ENCODE measurements around the gene BMP10.

BMP10 gene

DNA sequence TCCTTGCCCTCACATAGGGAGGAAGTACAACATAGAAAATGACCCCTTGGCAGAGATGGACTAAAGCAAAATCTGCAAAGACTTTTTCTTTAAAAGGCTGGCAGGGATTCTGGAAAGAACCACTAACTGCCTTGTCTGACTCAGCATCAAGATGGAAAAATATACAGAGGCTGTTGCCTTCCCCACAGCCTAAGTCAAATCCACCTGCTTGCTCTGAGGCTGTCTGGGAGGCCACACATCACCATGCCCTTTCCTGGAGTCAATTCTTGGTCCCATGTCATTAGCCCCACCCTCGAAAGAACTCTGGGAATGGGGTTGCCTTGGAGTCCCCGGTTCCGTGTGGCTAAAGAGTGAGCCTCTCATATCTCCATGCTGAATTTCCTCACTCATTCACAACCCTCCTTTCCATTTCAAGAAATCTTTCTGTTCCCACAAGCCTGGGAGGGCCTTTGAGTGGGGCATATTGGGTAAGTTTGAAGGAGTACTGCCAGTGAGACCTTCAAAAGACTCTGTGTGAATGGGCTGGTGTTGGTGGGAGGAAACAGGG, 39.4 kb downstream of the BMP10 start:
- no peaks in the 10 kb centered on the region for H3K9me2 ChIP-seq (replicated peaks; ENCODE audit: control insufficient read depth, low read length)
- no peaks in the 10 kb centered on the region for H3K27me3 ChIP-seq (ENCODE audit: control insufficient read depth, low read length)
- peak overlapping the region; percentile 47 for H3K4me3 ChIP-seq (ENCODE audit: low read length)
- no peaks in the 10 kb centered on the region for H3K9me3 ChIP-seq (ENCODE audit: control insufficient read depth, insufficient read depth, low read length)
- H3K4me1 ChIP-seq (ENCODE audit: control insufficient read depth, low read length), result peaks cover 89% of the 10 kb centered on the region
- no peaks in the 10 kb centered on the region for H4K20me1 ChIP-seq (ENCODE audit: control insufficient read depth, insufficient read depth, low read depth, low read length)
- peaks cover 49% of the 10 kb centered on the region for H3F3A ChIP-seq (ENCODE audit: control insufficient read depth, insufficient read depth)
- no peaks in the 10 kb centered on the region for H3K79me2 ChIP-seq (ENCODE audit: control insufficient read depth, low read length)
- TF ChIP-seq, protein P1, sequence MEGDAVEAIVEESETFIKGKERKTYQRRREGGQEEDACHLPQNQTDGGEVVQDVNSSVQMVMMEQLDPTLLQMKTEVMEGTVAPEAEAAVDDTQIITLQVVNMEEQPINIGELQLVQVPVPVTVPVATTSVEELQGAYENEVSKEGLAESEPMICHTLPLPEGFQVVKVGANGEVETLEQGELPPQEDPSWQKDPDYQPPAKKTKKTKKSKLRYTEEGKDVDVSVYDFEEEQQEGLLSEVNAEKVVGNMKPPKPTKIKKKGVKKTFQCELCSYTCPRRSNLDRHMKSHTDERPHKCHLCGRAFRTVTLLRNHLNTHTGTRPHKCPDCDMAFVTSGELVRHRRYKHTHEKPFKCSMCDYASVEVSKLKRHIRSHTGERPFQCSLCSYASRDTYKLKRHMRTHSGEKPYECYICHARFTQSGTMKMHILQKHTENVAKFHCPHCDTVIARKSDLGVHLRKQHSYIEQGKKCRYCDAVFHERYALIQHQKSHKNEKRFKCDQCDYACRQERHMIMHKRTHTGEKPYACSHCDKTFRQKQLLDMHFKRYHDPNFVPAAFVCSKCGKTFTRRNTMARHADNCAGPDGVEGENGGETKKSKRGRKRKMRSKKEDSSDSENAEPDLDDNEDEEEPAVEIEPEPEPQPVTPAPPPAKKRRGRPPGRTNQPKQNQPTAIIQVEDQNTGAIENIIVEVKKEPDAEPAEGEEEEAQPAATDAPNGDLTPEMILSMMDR (IDR thresholded peaks at IDR 0.05; ENCODE audit: low read depth, low read length, poor library complexity, severe bottlenecking), result no peak
- TF ChIP-seq EZH2phosphoT487 (IDR thresholded peaks at IDR 0.05; ENCODE audit: borderline replicate concordance, low read length), result no peak
- H3K36me3 ChIP-seq (ENCODE audit: control insufficient read depth, low read length), result no peaks in the 10 kb centered on the region
- peak overlapping the region; percentile 67 for H3K4me2 ChIP-seq (ENCODE audit: low read length)
- peak overlapping the region; percentile 61 for H3K27ac ChIP-seq (ENCODE audit: low read depth, low read length)

DNA sequence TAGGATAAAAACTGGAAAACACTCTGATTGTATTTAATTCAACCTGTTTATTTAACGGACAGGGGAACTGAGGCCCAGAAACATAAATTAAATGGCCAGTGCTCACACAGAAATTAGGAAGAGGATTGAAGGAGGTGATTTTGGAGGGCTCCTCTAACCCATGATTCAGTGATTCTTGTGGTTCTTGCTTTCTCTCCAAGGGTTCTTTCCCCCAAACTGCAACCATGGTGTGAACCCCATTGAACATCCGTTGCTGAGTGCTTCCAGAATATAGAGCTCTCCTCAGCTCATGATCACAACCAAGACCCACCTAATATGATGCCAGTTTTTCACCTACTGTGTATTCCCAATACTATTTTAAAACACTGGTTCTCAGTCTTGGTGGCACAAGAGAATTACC, 41.4 kb downstream of the BMP10 start:
- peaks cover 69% of the 10 kb centered on the region for H3K4me1 ChIP-seq (ENCODE audit: control insufficient read depth, low read length)
- peak overlapping the region; percentile 65 for H3K4me2 ChIP-seq (ENCODE audit: low read length)
- peaks cover 40% of the 10 kb centered on the region for H3F3A ChIP-seq (ENCODE audit: control insufficient read depth, insufficient read depth)
- H3K36me3 ChIP-seq (ENCODE audit: control insufficient read depth, low read length), result peaks cover 11% of the 10 kb centered on the region
- H3K4me3 ChIP-seq (ENCODE audit: low read length), result peak overlapping the region; percentile 53
- TF ChIP-seq, protein P1 (IDR thresholded peaks at IDR 0.05; ENCODE audit: low read depth, low read length, poor library complexity, severe bottlenecking), result no peak
- TF ChIP-seq EZH2phosphoT487 (IDR thresholded peaks at IDR 0.05; ENCODE audit: borderline replicate concordance, low read length), result no peak
- no peaks in the 10 kb centered on the region for H3K27me3 ChIP-seq (ENCODE audit: control insufficient read depth, low read length)
- no peaks in the 10 kb centered on the region for H3K9me3 ChIP-seq (ENCODE audit: control insufficient read depth, insufficient read depth, low read length)
- peak overlapping the region; percentile 80 for H3K27ac ChIP-seq (ENCODE audit: low read depth, low read length)
- no peaks in the 10 kb centered on the region for H4K20me1 ChIP-seq (ENCODE audit: control insufficient read depth, insufficient read depth, low read depth, low read length)
- H3K9me2 ChIP-seq (replicated peaks; ENCODE audit: control insufficient read depth, low read length), result no peaks in the 10 kb centered on the region
- no peaks in the 10 kb centered on the region for H3K79me2 ChIP-seq (ENCODE audit: control insufficient read depth, low read length)

DNA sequence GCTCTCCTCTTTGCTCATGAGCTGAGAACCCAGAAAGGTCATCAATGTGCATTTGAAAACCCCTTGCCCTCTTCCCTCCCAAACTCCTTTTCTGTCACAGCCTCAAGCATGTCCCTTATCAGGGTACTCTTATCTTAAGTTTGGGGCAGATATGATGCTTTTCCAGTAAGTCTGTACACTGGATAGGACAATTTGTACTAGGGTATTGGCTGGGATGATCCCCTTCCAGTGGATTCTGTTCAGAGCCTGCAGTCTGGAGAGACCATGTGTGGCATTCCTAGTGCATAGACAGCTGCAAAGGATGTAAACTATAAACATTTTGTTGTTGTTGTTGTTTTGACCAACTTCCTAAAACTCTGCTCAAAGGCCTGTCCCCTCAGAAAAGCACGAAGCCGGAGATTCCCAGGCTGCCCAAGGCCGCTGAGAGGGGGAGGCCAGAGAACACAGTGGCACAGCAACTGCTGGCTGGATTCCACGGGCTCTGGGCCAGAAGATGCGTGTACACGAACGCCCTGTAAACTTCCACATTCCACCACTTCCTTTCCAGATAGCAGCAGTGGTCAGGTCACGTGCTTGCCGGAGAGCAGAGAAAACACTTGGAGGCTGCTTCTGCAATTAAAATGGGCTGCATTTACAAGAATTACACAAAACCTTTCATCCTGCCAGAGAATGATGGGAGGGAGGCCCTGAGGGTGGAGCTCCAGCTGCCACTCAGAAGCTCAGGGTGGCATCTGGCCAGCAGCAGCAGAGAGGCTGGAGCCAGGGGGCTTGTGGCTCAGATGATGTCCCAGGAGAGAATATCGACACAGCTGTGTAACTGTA, 42.1 kb downstream of the BMP10 start:
- no peaks in the 10 kb centered on the region for H3K9me2 ChIP-seq (replicated peaks; ENCODE audit: control insufficient read depth, low read length)
- no peaks in the 10 kb centered on the region for H3K79me2 ChIP-seq (ENCODE audit: control insufficient read depth, low read length)
- H3K36me3 ChIP-seq (ENCODE audit: control insufficient read depth, low read length), result peaks cover 14% of the 10 kb centered on the region
- H3K4me2 ChIP-seq (ENCODE audit: low read length), result peak overlapping the region; percentile 65
- peaks cover 63% of the 10 kb centered on the region for H3K4me1 ChIP-seq (ENCODE audit: control insufficient read depth, low read length)
- no peak for TF ChIP-seq EZH2phosphoT487 (IDR thresholded peaks at IDR 0.05; ENCODE audit: borderline replicate concordance, low read length)
- TF ChIP-seq, protein P1 (IDR thresholded peaks at IDR 0.05; ENCODE audit: low read depth, low read length, poor library complexity, severe bottlenecking), result no peak
- H3F3A ChIP-seq (ENCODE audit: control insufficient read depth, insufficient read depth), result peaks cover 37% of the 10 kb centered on the region
- no peaks in the 10 kb centered on the region for H3K9me3 ChIP-seq (ENCODE audit: control insufficient read depth, insufficient read depth, low read length)
- H3K27me3 ChIP-seq (ENCODE audit: control insufficient read depth, low read length), result no peaks in the 10 kb centered on the region
- H3K4me3 ChIP-seq (ENCODE audit: low read length), result peak overlapping the region; percentile 53
- H4K20me1 ChIP-seq (ENCODE audit: control insufficient read depth, insufficient read depth, low read depth, low read length), result no peaks in the 10 kb centered on the region
- H3K27ac ChIP-seq (ENCODE audit: low read depth, low read length), result peak overlapping the region; percentile 80

Data from DOHH2 (cell line).